ENCODE results near the gene SAMD8.

Gene SAMD8

DNA sequence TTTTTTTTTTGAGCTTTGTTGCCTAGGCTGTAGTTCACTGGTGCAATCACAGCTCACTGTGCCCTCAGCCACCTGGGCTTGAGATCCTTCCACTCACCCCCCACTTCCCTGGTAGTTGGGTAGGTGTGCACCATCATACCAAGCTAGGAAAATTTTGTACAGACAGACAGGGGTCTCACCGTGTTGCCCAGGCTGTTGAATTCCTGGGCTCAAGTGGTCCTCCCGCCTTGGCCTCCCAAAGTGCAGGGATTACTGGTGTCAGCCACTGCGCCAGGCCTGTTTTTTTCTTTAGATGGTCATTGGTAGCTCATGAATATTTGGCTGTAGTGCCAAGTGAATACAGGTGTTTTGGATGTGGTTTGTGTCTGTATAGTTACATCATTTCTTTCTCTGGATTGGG is 116.8 kb downstream of the SAMD8 start:
- DNase-seq = no peak

DNA sequence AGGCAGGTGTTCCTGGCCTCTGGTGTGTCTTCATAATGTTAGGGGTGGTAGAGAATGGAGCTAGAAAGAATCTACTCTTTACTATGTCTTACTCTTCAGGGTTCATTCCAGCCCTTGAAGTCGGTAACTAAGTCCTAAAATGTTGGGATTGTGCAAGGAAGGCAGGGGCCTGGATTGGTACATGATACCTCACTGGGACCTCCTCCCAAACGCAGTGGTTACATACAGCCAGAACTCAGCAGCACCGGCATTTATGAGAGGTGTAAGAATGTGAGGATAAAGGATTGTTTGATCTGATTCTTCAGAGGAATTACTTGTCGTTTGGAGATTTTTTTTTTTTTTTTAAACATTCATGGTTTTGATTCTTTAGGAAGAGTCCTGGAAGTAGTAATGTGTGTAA is 117.4 kb downstream of the SAMD8 start:
- no peak for DNase-seq

DNA sequence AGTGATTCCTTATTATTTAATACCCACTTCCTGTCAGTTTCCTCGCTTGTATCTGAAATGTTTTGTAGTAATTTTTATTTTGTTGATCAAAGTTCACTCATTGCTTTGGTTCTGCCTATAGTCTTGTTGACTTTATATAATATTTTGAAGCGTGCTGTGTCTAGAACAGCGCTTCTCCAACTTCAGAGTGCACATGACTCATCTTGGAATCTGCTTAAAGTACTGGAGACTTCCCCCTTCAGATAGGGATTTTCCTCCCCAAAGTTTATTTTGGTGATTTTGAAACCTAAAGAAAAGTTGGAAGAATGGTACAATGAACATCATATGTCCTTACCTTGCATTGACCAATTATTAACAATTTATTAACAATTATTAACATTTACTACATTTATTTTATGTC is 118.5 kb downstream of the SAMD8 start:
- DNase-seq = no peak

DNA sequence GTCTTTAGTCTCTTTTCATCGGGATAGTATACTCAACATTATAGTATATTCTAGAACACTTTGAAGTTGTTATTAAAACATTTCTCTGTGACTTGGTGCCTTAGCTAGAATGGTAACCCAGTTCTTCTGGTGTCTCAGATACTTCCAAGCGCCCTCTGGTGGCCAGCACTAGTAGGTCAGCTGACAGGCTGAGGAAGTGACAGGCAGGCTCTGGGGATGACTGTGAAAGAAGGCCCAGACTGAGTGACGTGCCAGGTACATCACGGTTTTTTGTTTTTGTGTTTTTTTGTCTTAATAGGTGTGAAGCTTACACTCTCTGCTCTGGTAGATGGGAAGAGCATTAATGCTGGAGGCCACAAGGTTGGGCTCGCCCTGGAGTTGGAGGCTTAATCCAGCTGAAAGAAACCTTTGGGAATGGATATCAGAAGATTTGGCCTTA is 119.2 kb downstream of the SAMD8 start:
- peak; percentile 25 to 41 for DNase-seq

Data from NCI-H187 (cell line).